ENCODE measurements around the gene ABCC1.

- TF ChIP-seq CTCF (IDR thresholded peaks at IDR 0.05; ENCODE audit: borderline replicate concordance, extremely low read depth, low read length, poor library complexity, severe bottlenecking) (no peak), EZH2 (IDR thresholded peaks at IDR 0.05; ENCODE audit: borderline replicate concordance, low read depth, low read length, severe bottlenecking) (no peak)
Measured at GRCh38 chr16:16018705-16019104, 69.3 kb downstream of the ABCC1 start.

Data from DND-41 (cell line).